GM12878 (cell line): ENCODE results near the gene AP3D1. TPM values are rescaled to one million over a fixed set of nuclear protein-coding genes. Genes with fewer than 3 reads are reported as not detected.

Experiments used
- ATAC-seq: fragments of 200-7000 bp; cut with Tn5 transposase; 3 replicates; pipeline ENCODE4 v1.9.1; 2020; ENCODE audit warnings: mild to moderate bottlenecking, moderate library complexity
- BruUV-seq: library from RNA; stranded (reverse); fragments of 400-500 nt; replicated peaks from 2 replicates; lab custom pipeline; 2021; lab: Mats Ljungman, UMichigan
- CTCF ChIA-PET: fragments of 300-600 bp; sonication (Branson Sonifier 250); formaldehyde crosslinking; extraction: SDS; loops from one replicate; lab custom pipeline; 2021; ENCODE audit warnings: inconsistent platforms; lab: Yijun Ruan, JAX
- POLR2A ChIA-PET: fragments of 350-600 bp; formaldehyde crosslinking; extraction: SDS; loops from one replicate; lab custom pipeline; 2021; ENCODE audit warnings: inconsistent platforms; lab: Charles Lee
- RAD21 ChIA-PET: fragments of 300-600 bp; sonication (Branson Sonifier 250); formaldehyde crosslinking; loops from one replicate; lab custom pipeline; 2023; ENCODE audit warnings: antibody characterized with exemption; ENCODE audit not compliant: unreplicated experiment; lab: Charles Lee
- SMC1A ChIA-PET: fragments of 300-600 bp; sonication (Branson Sonifier 250); formaldehyde crosslinking; loops from one replicate; lab custom pipeline; 2023; ENCODE audit not compliant: unreplicated experiment, uncharacterized antibody; lab: Charles Lee
- DNase-seq: peaks from one replicate; pipeline ENCODE4 v3.0.0-alpha.2; 2011; ENCODE audit warnings: low read depth, low spot score
- FAIRE-seq: peaks from 3 replicates; lab custom pipeline; 2011; peaks lifted over from hg19 to GRCh38; lab: Jason Lieb, UNC
- H2AFZ ChIP-seq: 2 replicates; pipeline ENCODE4 v1.6.0; 2011; ENCODE audit warnings: low read depth, low read length, control low read depth; ENCODE audit not compliant: control insufficient read depth
- H3K27ac ChIP-seq: 2 replicates; pipeline ENCODE4 v1.5.1; 2011; ENCODE audit warnings: control low read depth; ENCODE audit not compliant: control insufficient read depth, insufficient read depth
- H3K27me3 ChIP-seq, 2 experiments: replicated peaks in 1 of 2; 2 replicates each; pipeline versions ENCODE4 v1.6.0 to v1.6.1; 2011; ENCODE audit warnings: low read length in 1 of 2; ENCODE audit not compliant: control insufficient read depth in 2 of 2, insufficient read depth in 2 of 2
- H3K36me3 ChIP-seq, 2 experiments: 2 replicates each; pipeline ENCODE4 v1.5.1; 2011; ENCODE audit warnings: low read length in 1 of 2; ENCODE audit not compliant: control insufficient read depth in 2 of 2, insufficient read depth in 2 of 2
- H3K4me1 ChIP-seq: 2 replicates; pipeline ENCODE4 v1.6.1; 2011; ENCODE audit warnings: mild to moderate bottlenecking, low read length, moderate library complexity, mixed read lengths; ENCODE audit not compliant: control insufficient read depth, insufficient read depth
- H3K4me2 ChIP-seq: 2 replicates; pipeline ENCODE4 v1.6.0; 2011; ENCODE audit warnings: control low read depth; ENCODE audit not compliant: control insufficient read depth, insufficient read depth
- H3K4me3 ChIP-seq: fragments of 200-600 bp; sonication (generic); 2 replicates; pipeline ENCODE4 v1.5.1; 2016
- H3K79me2 ChIP-seq: 2 replicates; pipeline ENCODE4 v1.6.0; 2011; ENCODE audit warnings: low read length; ENCODE audit not compliant: control insufficient read depth, insufficient read depth
- H3K9ac ChIP-seq: 2 replicates; pipeline ENCODE4 v1.8.0; 2011; ENCODE audit warnings: low read length, control low read depth, mixed read lengths; ENCODE audit not compliant: control insufficient read depth, insufficient read depth
- H3K9me3 ChIP-seq: replicated peaks from 3 replicates; pipeline ENCODE4 v1.5.1; 2011; ENCODE audit warnings: mild to moderate bottlenecking, low read length; ENCODE audit not compliant: control insufficient read depth, insufficient read depth
- H4K20me1 ChIP-seq: 2 replicates; pipeline ENCODE4 v1.6.0; 2011; ENCODE audit not compliant: control insufficient read depth, insufficient read depth
- BCL3 ChIP-seq: IDR thresholded peaks from 2 replicates; pipeline ENCODE4 v1.6.1; 2011; ENCODE audit warnings: borderline replicate concordance, low read depth, mild to moderate bottlenecking, moderate library complexity, low read length; ENCODE audit not compliant: insufficient read depth, poor library complexity, severe bottlenecking
- BMI1 ChIP-seq: fragments of 450-650 bp; IDR thresholded peaks from 2 replicates; pipeline ENCODE4 v1.6.1; 2016; ENCODE audit warnings: mild to moderate bottlenecking, moderate library complexity, borderline replicate concordance
- CREM ChIP-seq: IDR thresholded peaks from 2 replicates; pipeline ENCODE4 v1.6.1; 2014; ENCODE audit warnings: antibody characterized with exemption, low read depth
- HDAC6 ChIP-seq: fragments of 200-600 bp; sonication (generic); IDR thresholded peaks from one replicate; pipeline ENCODE4 v1.8.0; 2017; ENCODE audit warnings: antibody characterized with exemption; ENCODE audit not compliant: unreplicated experiment
- NR2F1 ChIP-seq: fragments of 450-650 bp; conservative IDR thresholded peaks from 2 replicates; pipeline ENCODE4 v1.6.1; 2017; ENCODE audit warnings: mild to moderate bottlenecking
- SRF ChIP-seq, 2 experiments: IDR thresholded peaks; 2 replicates each; pipeline ENCODE4 v1.6.1; 2011; ENCODE audit warnings: low read depth in 2 of 2, low read length in 2 of 2, mild to moderate bottlenecking in 1 of 2, moderate library complexity in 1 of 2
- TAF1 ChIP-seq: IDR thresholded peaks from 2 replicates; pipeline ENCODE4 v1.6.1; 2011; ENCODE audit warnings: mild to moderate bottlenecking, low read depth, low read length, borderline replicate concordance
- TCF12 ChIP-seq: IDR thresholded peaks from 2 replicates; pipeline ENCODE4 v1.6.1; 2011; ENCODE audit warnings: low read depth, mild to moderate bottlenecking, low read length
- ZZZ3 ChIP-seq: IDR thresholded peaks from 2 replicates; pipeline ENCODE4 v1.6.1; 2011; ENCODE audit warnings: low read depth; ENCODE audit not compliant: control insufficient read depth, insufficient read length
- WGBS: methylation state at CpG from one replicate; pipeline ENCODE4 v1.1.6; 2016; ENCODE audit warnings: low lambda C conversion rate; ENCODE audit not compliant: insufficient replicate concordance, insufficient coverage; ENCODE audit errors: missing lambda C conversion rate; 5-methylcytosine and 5-hydroxymethylcytosine counted together
- in situ Hi-C: fragments of 300-500 bp; cut with MboI; formaldehyde crosslinking; loops from 9 replicates; pipeline ENCODE4 v1.14.3; 2018; ENCODE audit warnings: mixed read lengths
- intact Hi-C: fragments of 100-400 bp; cut with micrococcal nuclease; formaldehyde crosslinking; loops from one replicate; pipeline ENCODE4 v1.14.2; 2022; ENCODE audit not compliant: unreplicated experiment
- polyA plus RNA-seq, 11 experiments: library from polyadenylated mRNA; depleted of rRNA in 4 of 11; unstranded in 6 of 11; stranded (reverse) in 5 of 11; fragments of >200 nt; fragmentation: Nextera tagmentation in 4 of 11; fragmentation: Illumina TruSeq in 1 of 11; extraction: Ambion mirVana in 4 of 11; extraction: Trizol in 1 of 11; gene quantifications; 1 replicate in 1 of 11; 2 replicates in 10 of 11; pipeline versions ENCODE4 v1.2.1 to v1.2.3, GENCODE V29; 2011 to 2016; ENCODE audit warnings: inconsistent platforms in 2 of 11, missing spikeins in 2 of 11, low read depth in 1 of 11
- total RNA-seq, 4 experiments: library from RNA; depleted of rRNA in 3 of 4; stranded (reverse); fragments of >200 nt in 3 of 4; fragmentation: Illumina TruSeq in 1 of 4; extraction: Trizol in 1 of 4; gene quantifications; 2 replicates each; pipeline versions ENCODE4 v1.2.1 to v1.2.3, GENCODE V29; 2013 to 2021

Gene AP3D1
- total and polyA plus RNA-seq, 10 of the 15 experiments (the other 5 are each of a cell fraction or from before 2014, with no cell fraction given) = 1.5 to 108 (median 59.1) TPM

- CTCF ChIA-PET = interaction anchor here (0.7 kb wide), 1 partner anchor 493 kb away, joined by 3 read pairs; no protein-coding TSS in a partner anchor
- no peak overlapping the region for H3K9ac ChIP-seq
- H3K27ac ChIP-seq = no peak overlapping the region
- 89% methylated on average over 15 of the region's 15 CpGs for WGBS
- ATAC-seq (no peak), FAIRE-seq (no peak), DNase-seq (no peak)
- RAD21 ChIA-PET = no interaction called here
- POLR2A ChIA-PET = no interaction called here
- peaks cover 82% of the 10 kb centered on the region for H3K79me2 ChIP-seq
- no peak overlapping the region for H3K4me2 ChIP-seq
- no peak overlapping the region for H3K4me3 ChIP-seq
- H2AFZ ChIP-seq = no peak overlapping the region
- in situ Hi-C loops (no loop called here), intact Hi-C loops (no loop called here)
- H3K27me3 ChIP-seq = no peaks in the 10 kb centered on the region
- peaks cover 6% of the 10 kb centered on the region; the same call in 1 of the 2 replicates for H4K20me1 ChIP-seq
- TF ChIP-seq BMI1 (no peak), BCL3 (peak; percentile 40)
- H3K9me3 ChIP-seq = no peaks in the 10 kb centered on the region
- SMC1A ChIA-PET = no interaction called here
- peaks cover 11% of the 10 kb centered on the region in 2 experiments; a peak in 3 of 4 replicates for H3K36me3 ChIP-seq
- peaks cover 18% of the 10 kb centered on the region for H3K4me1 ChIP-seq
- no TSS peak for BruUV-seq
These were observed 7.2 kb downstream of the AP3D1 start for GRCh38 chr19:2144190-2144589.

GRCh38 chr19:2142173-2142829 lies 9.1 kb downstream of the AP3D1 start:
- RAD21 ChIA-PET = no interaction called here
- in situ Hi-C loops (no loop called here), intact Hi-C loops (no loop called here)
- 97% methylated on average over 15 of the region's 15 CpGs for WGBS
- ATAC-seq (no peak), FAIRE-seq (no peak), DNase-seq (no peak)
- H3K4me3 ChIP-seq = no peak overlapping the region
- H4K20me1 ChIP-seq = peaks cover 6% of the 10 kb centered on the region; the same call in 1 of the 2 replicates
- H3K4me2 ChIP-seq = no peak overlapping the region
- H3K27ac ChIP-seq = no peak overlapping the region
- TF ChIP-seq TAF1 = no peak
- TF ChIP-seq HDAC6 = no peak
- TF ChIP-seq ZZZ3 = no peak
- no peak for TF ChIP-seq SRF (IDR thresholded peaks at IDR 0.05; ENCODE audit: low read depth in 2 of 2, low read length in 2 of 2)
- no peak for TF ChIP-seq NR2F1
- TF ChIP-seq CREM = no peak
- no peak for TF ChIP-seq TCF12
- POLR2A ChIA-PET = interaction anchor here (0.7 kb wide), 1 partner anchor 26 kb away, joined by 7 read pairs; no protein-coding TSS in a partner anchor
- SMC1A ChIA-PET = interaction anchor here (0.7 to 1.3 kb wide), 3 partner anchors 10 to 406 kb away, joined by 3 read pairs; partner anchors contain the start of gene AP3D1
- H3K9me3 ChIP-seq = no peaks in the 10 kb centered on the region
- H3K79me2 ChIP-seq = peaks cover 64% of the 10 kb centered on the region
- no peak overlapping the region for H2AFZ ChIP-seq
- no TSS peak for BruUV-seq
- H3K9ac ChIP-seq = no peak overlapping the region
- no peaks in the 10 kb centered on the region for H3K27me3 ChIP-seq
- peaks cover 10% of the 10 kb centered on the region for H3K4me1 ChIP-seq
- H3K36me3 ChIP-seq = peaks cover 17 to 21% of the 10 kb centered on the region in 2 experiments
- CTCF ChIA-PET = no interaction called here
